Endothelial cell of umbilical vein (primary cell): ENCODE data around the gene FSTL4. TPM values are rescaled to one million over a fixed set of nuclear protein-coding genes. Genes with fewer than 3 reads are reported as not detected.

ENCODE experiments used
- BruUV-seq: library from RNA; stranded (reverse); fragments of 400-500 nt; replicated peaks from 2 replicates; lab custom pipeline; 2021; lab: Mats Ljungman, UMichigan
- CTCF ChIA-PET: fragments of 300-600, 350-600 bp; sonication (Branson Sonifier 250); formaldehyde crosslinking; loops from one replicate; lab custom pipeline; 2021; ENCODE audit warnings: antibody characterized with exemption, inconsistent platforms; lab: Charles Lee
- POLR2A ChIA-PET: fragments of 300-600, 350-600 bp; sonication (Branson Sonifier 250); formaldehyde crosslinking; loops from one replicate; lab custom pipeline; 2021; ENCODE audit warnings: antibody characterized with exemption, inconsistent platforms; lab: Charles Lee
- DNase-seq: peaks from one replicate; pipeline ENCODE4 v3.0.0-alpha.2; 2011; ENCODE audit warnings: low read depth, low spot score
- FAIRE-seq: peaks from 2 replicates; lab custom pipeline; 2011; peaks lifted over from hg19 to GRCh38; lab: Jason Lieb, UNC
- H2AFZ ChIP-seq: 2 replicates; pipeline ENCODE4 v1.6.0; 2012; ENCODE audit warnings: low read depth, low read length, control low read depth, inconsistent platforms
- H3K27ac ChIP-seq: 2 replicates; pipeline ENCODE4 v1.5.1; 2011; ENCODE audit warnings: low read depth, mild to moderate bottlenecking, control low read depth, low read length, moderate library complexity; ENCODE audit not compliant: insufficient read depth
- H3K27me3 ChIP-seq, 2 experiments: 2 replicates each; pipeline versions ENCODE4 v1.6.0 to v1.6.1; 2011; ENCODE audit warnings: low read length in 2 of 2, mixed read lengths in 1 of 2; ENCODE audit not compliant: control insufficient read depth in 2 of 2, insufficient read depth in 2 of 2
- H3K36me3 ChIP-seq, 2 experiments: 2 replicates in 1 of 2; 3 replicates in 1 of 2; pipeline ENCODE4 v1.5.1; 2011; ENCODE audit warnings: low read length in 2 of 2, mild to moderate bottlenecking in 1 of 2, moderate library complexity in 1 of 2; ENCODE audit not compliant: control insufficient read depth in 2 of 2, insufficient read depth in 2 of 2; ENCODE audit errors: extremely low read depth in 1 of 2
- H3K4me1 ChIP-seq: 3 replicates; pipeline ENCODE4 v1.5.1; 2011; ENCODE audit warnings: mild to moderate bottlenecking, low read length; ENCODE audit not compliant: control insufficient read depth, insufficient read depth; ENCODE audit errors: extremely low read depth
- H3K4me2 ChIP-seq: 2 replicates; pipeline ENCODE4 v1.6.1; 2011; ENCODE audit warnings: low read length, control low read depth, mixed read lengths; ENCODE audit not compliant: insufficient read depth
- H3K4me3 ChIP-seq, 3 experiments: fragments of 200-600 bp in 1 of 3; sonication (generic), shearing (Covaris generic) in 1 of 3; replicated peaks in 1 of 3; 2 replicates each; pipeline ENCODE4 v1.5.1; 2011 to 2016; ENCODE audit warnings: control low read depth in 3 of 3, low read length in 3 of 3, mild to moderate bottlenecking in 2 of 3, inconsistent platforms in 1 of 3, low read depth in 1 of 3, moderate library complexity in 1 of 3; ENCODE audit not compliant: insufficient read depth in 1 of 3
- H3K79me2 ChIP-seq: 2 replicates; pipeline ENCODE4 v1.6.0; 2012; ENCODE audit warnings: low read length, inconsistent platforms; ENCODE audit not compliant: control insufficient read depth, insufficient read depth
- H3K9ac ChIP-seq: replicated peaks from 2 replicates; pipeline ENCODE3; 2011; ENCODE audit warnings: low read length, control low read depth; ENCODE audit not compliant: insufficient read depth; ENCODE audit errors: extremely low read depth
- H3K9me1 ChIP-seq: replicated peaks from 3 replicates; pipeline ENCODE4 v1.6.0; 2011; ENCODE audit warnings: mild to moderate bottlenecking, low read length; ENCODE audit not compliant: control insufficient read depth, insufficient read depth; ENCODE audit errors: extremely low read depth
- H3K9me3 ChIP-seq: replicated peaks from 2 replicates; pipeline ENCODE4 v1.5.1; 2012; ENCODE audit warnings: low read length, inconsistent platforms; ENCODE audit not compliant: control insufficient read depth, insufficient read depth
- H4K20me1 ChIP-seq: replicated peaks from 2 replicates; pipeline ENCODE3; 2011; ENCODE audit warnings: mild to moderate bottlenecking, low read length; ENCODE audit not compliant: control insufficient read depth, insufficient read depth; ENCODE audit errors: extremely low read depth
- EZH2 ChIP-seq: IDR thresholded peaks from 2 replicates; pipeline ENCODE4 v1.6.1; 2012; ENCODE audit warnings: borderline replicate concordance, low read depth, mild to moderate bottlenecking, moderate library complexity, low read length, inconsistent platforms; ENCODE audit not compliant: severe bottlenecking
- FOS ChIP-seq: IDR thresholded peaks from 2 replicates; pipeline ENCODE4 v1.6.1; 2011; ENCODE audit warnings: mild to moderate bottlenecking, low read length, moderate library complexity, borderline replicate concordance; ENCODE audit not compliant: insufficient read depth
- GATA2 ChIP-seq: IDR thresholded peaks from 2 replicates; pipeline ENCODE4 v1.7.0; 2011; ENCODE audit warnings: low read depth, mild to moderate bottlenecking, moderate library complexity, mixed read lengths, low read length; ENCODE audit not compliant: insufficient read length, insufficient read depth
- MYC ChIP-seq: IDR thresholded peaks from one replicate; pipeline ENCODE4 v1.6.1; 2011; ENCODE audit warnings: mild to moderate bottlenecking, low read depth, low read length
- POLR2A ChIP-seq: IDR thresholded peaks from 2 replicates; pipeline ENCODE4 v1.6.1; 2012; ENCODE audit warnings: low read depth, mild to moderate bottlenecking, control low read depth, low read length
- POLR2AphosphoS5 ChIP-seq: IDR thresholded peaks from 2 replicates; pipeline ENCODE4 v1.6.1; 2012; ENCODE audit warnings: low read depth, mild to moderate bottlenecking, control low read depth, low read length, moderate library complexity; ENCODE audit not compliant: insufficient read depth
- dilution Hi-C: fragments of 300-500 bp; cut with MboI; formaldehyde crosslinking; loops from one replicate; pipeline ENCODE4 v1.15.0; 2019; ENCODE audit warnings: low sequenced_read_pairs; ENCODE audit not compliant: extremely low pct_ligation_motif_present
- intact Hi-C: fragments of 100-400 bp; cut with micrococcal nuclease; formaldehyde crosslinking; loops from one replicate; pipeline ENCODE4 v1.10.0; 2022
- polyA plus RNA-seq, 4 experiments: library from polyadenylated mRNA; depleted of rRNA in 3 of 4; stranded (reverse) in 3 of 4; unstranded in 1 of 4; fragments of >200 nt; gene quantifications; 2 replicates each; pipeline versions ENCODE4 v1.2.1 to v1.2.3, GENCODE V29; 2011 to 2012; ENCODE audit warnings: missing spikeins in 1 of 4
- total RNA-seq: library from RNA; stranded (reverse); gene quantifications from 2 replicates; pipeline ENCODE4 v1.2.3, GENCODE V29; 2021
- TF ChIP-seq, protein P1 (sequence below), 2 donors: IDR thresholded peaks; 1 replicate in 1 of 2; 2 replicates in 1 of 2; pipeline ENCODE4 v1.5.1; 2011; ENCODE audit warnings: low read length in 2 of 2, mild to moderate bottlenecking in 2 of 2, moderate library complexity in 2 of 2, control low read depth in 1 of 2, inconsistent platforms in 1 of 2, low read depth in 1 of 2; ENCODE audit not compliant: insufficient read depth in 1 of 2; ENCODE audit errors: extremely low read depth in 1 of 2
- TF ChIP-seq, protein P2 (sequence below): IDR thresholded peaks from 2 replicates; pipeline ENCODE4 v1.6.1; 2011; ENCODE audit not compliant: insufficient read depth, insufficient read length

The FSTL4 gene
- total and polyA plus RNA-seq, 2 donors (not counting 3 experiments of a cell fraction or from before 2014, with no cell fraction given): 0.18 TPM; not detected in 1

GRCh38 chr5:133337795-133338445, 274.4 kb downstream of the FSTL4 start:
- Histone ChIP-seq H3K9me3 (no peaks in the 10 kb centered on the region), H2AFZ (no peak overlapping the region), H3K79me2 (no peaks in the 10 kb centered on the region), H3K27ac (no peak overlapping the region), H3K4me2 (no peak overlapping the region), H3K4me3 (no peak overlapping the region), H3K36me3 (no peaks in the 10 kb centered on the region), H3K9me1 (no peaks in the 10 kb centered on the region), H3K4me1 (no peaks in the 10 kb centered on the region), H3K9ac (no peak overlapping the region), H4K20me1 (no peaks in the 10 kb centered on the region), H3K27me3 (no peaks in the 10 kb centered on the region)
- POLR2A ChIA-PET: no interaction called here
- dilution Hi-C loops (no loop called here), intact Hi-C loops (no loop called here)
- FAIRE-seq (no peak), DNase-seq (no peak)
- CTCF ChIA-PET: interaction anchor here (0.9 to 1.6 kb wide), 2 partner anchors 11 to 15 kb away, joined by 3 read pairs; no protein-coding TSS in a partner anchor
- BruUV-seq: no TSS peak
- TF ChIP-seq GATA2 (no peak), EZH2 (no peak), POLR2A (no peak), MYC (no peak), FOS (no peak), POLR2AphosphoS5 (no peak)
- TF ChIP-seq, protein P1, sequence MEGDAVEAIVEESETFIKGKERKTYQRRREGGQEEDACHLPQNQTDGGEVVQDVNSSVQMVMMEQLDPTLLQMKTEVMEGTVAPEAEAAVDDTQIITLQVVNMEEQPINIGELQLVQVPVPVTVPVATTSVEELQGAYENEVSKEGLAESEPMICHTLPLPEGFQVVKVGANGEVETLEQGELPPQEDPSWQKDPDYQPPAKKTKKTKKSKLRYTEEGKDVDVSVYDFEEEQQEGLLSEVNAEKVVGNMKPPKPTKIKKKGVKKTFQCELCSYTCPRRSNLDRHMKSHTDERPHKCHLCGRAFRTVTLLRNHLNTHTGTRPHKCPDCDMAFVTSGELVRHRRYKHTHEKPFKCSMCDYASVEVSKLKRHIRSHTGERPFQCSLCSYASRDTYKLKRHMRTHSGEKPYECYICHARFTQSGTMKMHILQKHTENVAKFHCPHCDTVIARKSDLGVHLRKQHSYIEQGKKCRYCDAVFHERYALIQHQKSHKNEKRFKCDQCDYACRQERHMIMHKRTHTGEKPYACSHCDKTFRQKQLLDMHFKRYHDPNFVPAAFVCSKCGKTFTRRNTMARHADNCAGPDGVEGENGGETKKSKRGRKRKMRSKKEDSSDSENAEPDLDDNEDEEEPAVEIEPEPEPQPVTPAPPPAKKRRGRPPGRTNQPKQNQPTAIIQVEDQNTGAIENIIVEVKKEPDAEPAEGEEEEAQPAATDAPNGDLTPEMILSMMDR (IDR thresholded peaks at IDR 0.05; ENCODE audit: extremely low read depth in 1 of 2, insufficient read depth in 1 of 2, low read depth in 1 of 2, low read length in 2 of 2): no peak
- TF ChIP-seq, protein P2, sequence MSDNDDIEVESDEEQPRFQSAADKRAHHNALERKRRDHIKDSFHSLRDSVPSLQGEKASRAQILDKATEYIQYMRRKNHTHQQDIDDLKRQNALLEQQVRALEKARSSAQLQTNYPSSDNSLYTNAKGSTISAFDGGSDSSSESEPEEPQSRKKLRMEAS: no peak
